Measurements from ENCODE around the gene CIB4.

Gene CIB4

GRCh38 chr2:26619521-26619951 is 21.6 kb downstream of the CIB4 start:
- no peak for DNase-seq

- DNase-seq: no peak
Measured at GRCh38 chr2:26619096-26619495, 22.1 kb downstream of the CIB4 start.

GRCh38 chr2:26618611-26619010 is 22.6 kb downstream of the CIB4 start:
- no peak for DNase-seq

GRCh38 chr2:26617588-26618083 is 23.5 kb downstream of the CIB4 start:
- no peak for DNase-seq

GRCh38 chr2:26616706-26617587 is 24.2 kb downstream of the CIB4 start:
- no peak for DNase-seq

GRCh38 chr2:26615860-26616705 is 25.1 kb downstream of the CIB4 start:
- no peak for DNase-seq

- DNase-seq: no peak
Measured at GRCh38 chr2:26615336-26615859, 25.8 kb downstream of the CIB4 start.

- DNase-seq: no peak
Measured at GRCh38 chr2:26614216-26615138, 26.7 kb downstream of the CIB4 start.

- DNase-seq: no peak
Measured at GRCh38 chr2:26613241-26614215, 27.6 kb downstream of the CIB4 start.

- DNase-seq: no peak
Measured at GRCh38 chr2:26612522-26613240, 28.5 kb downstream of the CIB4 start.

- DNase-seq: no peak
Measured at GRCh38 chr2:26612034-26612433, 29.1 kb downstream of the CIB4 start.

- no peak for DNase-seq
Measured at GRCh38 chr2:26610504-26611335, 30.4 kb downstream of the CIB4 start.

- DNase-seq: no peak
Measured at GRCh38 chr2:26609839-26610277, 31.3 kb downstream of the CIB4 start.

GRCh38 chr2:26609205-26609631 is 31.9 kb downstream of the CIB4 start:
- DNase-seq: no peak

- DNase-seq: no peak
Measured at GRCh38 chr2:26608557-26608956, 32.6 kb downstream of the CIB4 start.

GRCh38 chr2:26607698-26608097 is 33.5 kb downstream of the CIB4 start:
- no peak for DNase-seq

- DNase-seq: no peak
Measured at GRCh38 chr2:26606847-26607190, 34.3 kb downstream of the CIB4 start.

- DNase-seq: no peak
Measured at GRCh38 chr2:26605999-26606846, 34.9 kb downstream of the CIB4 start.

All from NCI-H1930 (cell line).